Iris pigment epithelial cell (primary cell): ENCODE data around the gene PPDPF.
"Not testable (repeated sequence)": the region's sequence is repeated elsewhere in the genome, so short reads cannot be mapped to it uniquely, and the experiment has no call there.

Source experiments
- DNase-seq: peaks from one replicate; pipeline ENCODE4 v3.0.0-alpha.2; 2011; ENCODE audit warnings: low read depth

Gene PPDPF

GRCh38 chr20:63500902-63501817 is 19.4 kb upstream of the PPDPF start:
- no peak for DNase-seq

- no peak for DNase-seq
Observed at GRCh38 chr20:63501818-63502670, 18.5 kb upstream of the PPDPF start.

- DNase-seq = no peak
Observed at GRCh38 chr20:63502671-63503172, 17.8 kb upstream of the PPDPF start.

GRCh38 chr20:63503524-63503923 is 17.0 kb upstream of the PPDPF start:
- no peak for DNase-seq

- no peak for DNase-seq
Observed at GRCh38 chr20:63504642-63505041, 15.9 kb upstream of the PPDPF start.

GRCh38 chr20:63505281-63505680 is 15.3 kb upstream of the PPDPF start:
- DNase-seq = no peak

GRCh38 chr20:63505723-63506122 is 14.8 kb upstream of the PPDPF start:
- no peak for DNase-seq

- no peak for DNase-seq
Observed at GRCh38 chr20:63507083-63507743, 13.4 kb upstream of the PPDPF start.

- no peak for DNase-seq
Observed at GRCh38 chr20:63508072-63508768, 12.3 kb upstream of the PPDPF start.

- no peak for DNase-seq
Observed at GRCh38 chr20:63509088-63509564, 11.4 kb upstream of the PPDPF start.

GRCh38 chr20:63513207-63513606 is 7.4 kb upstream of the PPDPF start:
- DNase-seq = no peak

- not testable (repeated sequence) for DNase-seq
Observed at GRCh38 chr20:63514520-63514919, 6.0 kb upstream of the PPDPF start.

GRCh38 chr20:63517376-63518309 is 2.9 kb upstream of the PPDPF start:
- no peak for DNase-seq

GRCh38 chr20:63518351-63518861 is 2.2 kb upstream of the PPDPF start:
- DNase-seq = no peak

GRCh38 chr20:63518946-63519667 is 1.5 kb upstream of the PPDPF start:
- no peak for DNase-seq

- peak; percentile 34 for DNase-seq
Observed at GRCh38 chr20:63519668-63520503, 679 bp upstream of the PPDPF start.

- peak; percentile 62 for DNase-seq
Observed at GRCh38 chr20:63520934-63521601, 503 bp downstream of the PPDPF start.

- DNase-seq = peak; percentile 28
Observed at GRCh38 chr20:63521602-63522001, 1.0 kb downstream of the PPDPF start.
